ENCODE data around the gene ATP2B2.

DNA sequence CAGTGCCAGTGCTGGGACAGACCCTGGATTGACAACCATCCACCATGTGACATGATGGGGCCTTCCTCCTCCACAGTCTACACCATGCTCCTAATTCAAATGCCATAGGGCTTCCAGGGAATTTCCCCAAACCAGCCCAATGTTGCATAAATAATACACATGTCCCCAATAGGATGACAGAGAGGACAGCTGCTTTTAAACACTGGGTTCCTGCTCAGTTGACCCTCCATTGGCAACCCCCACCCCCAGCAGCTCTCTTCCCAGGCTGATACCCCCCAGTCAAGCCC, 28.3 kb upstream of the ATP2B2 start:
- TF ChIP-seq, protein P1, sequence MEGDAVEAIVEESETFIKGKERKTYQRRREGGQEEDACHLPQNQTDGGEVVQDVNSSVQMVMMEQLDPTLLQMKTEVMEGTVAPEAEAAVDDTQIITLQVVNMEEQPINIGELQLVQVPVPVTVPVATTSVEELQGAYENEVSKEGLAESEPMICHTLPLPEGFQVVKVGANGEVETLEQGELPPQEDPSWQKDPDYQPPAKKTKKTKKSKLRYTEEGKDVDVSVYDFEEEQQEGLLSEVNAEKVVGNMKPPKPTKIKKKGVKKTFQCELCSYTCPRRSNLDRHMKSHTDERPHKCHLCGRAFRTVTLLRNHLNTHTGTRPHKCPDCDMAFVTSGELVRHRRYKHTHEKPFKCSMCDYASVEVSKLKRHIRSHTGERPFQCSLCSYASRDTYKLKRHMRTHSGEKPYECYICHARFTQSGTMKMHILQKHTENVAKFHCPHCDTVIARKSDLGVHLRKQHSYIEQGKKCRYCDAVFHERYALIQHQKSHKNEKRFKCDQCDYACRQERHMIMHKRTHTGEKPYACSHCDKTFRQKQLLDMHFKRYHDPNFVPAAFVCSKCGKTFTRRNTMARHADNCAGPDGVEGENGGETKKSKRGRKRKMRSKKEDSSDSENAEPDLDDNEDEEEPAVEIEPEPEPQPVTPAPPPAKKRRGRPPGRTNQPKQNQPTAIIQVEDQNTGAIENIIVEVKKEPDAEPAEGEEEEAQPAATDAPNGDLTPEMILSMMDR (IDR thresholded peaks at IDR 0.05), result no peak
- no peak for TF ChIP-seq POLR2A (IDR thresholded peaks at IDR 0.05)
